Uterus (tissue), 4 donors: ENCODE measurements around the gene CFDP1. TPM values are rescaled to one million over a fixed set of nuclear protein-coding genes. Genes with fewer than 3 reads are reported as not detected.
A peak's percentile ranks its signal among the peaks of the same experiment; 100 is the strongest.

Experiments used
- DNase-seq, 2 donors: peaks; one replicate each; pipeline ENCODE4 v3.0.0-alpha.2; 2019 to 2020
- H3K27ac ChIP-seq, 2 donors: fragments of 200-600 bp; sonication (generic); 1 replicate in 1 of 2; 2 replicates in 1 of 2; pipeline ENCODE4 v1.5.1; 2016 to 2018
- H3K27me3 ChIP-seq, 2 donors: fragments of 200-600 bp; sonication (generic); one replicate each; pipeline ENCODE4 v1.5.1; 2018 to 2019; ENCODE audit warnings: control low read depth in 1 of 2
- H3K36me3 ChIP-seq, 2 donors: fragments of 200-600 bp; sonication (generic); one replicate each; pipeline ENCODE4 v1.5.1; 2019; ENCODE audit warnings: control low read depth in 1 of 2
- H3K4me1 ChIP-seq, 2 donors: fragments of 200-600 bp; sonication (generic); one replicate each; pipeline ENCODE4 v1.5.1; 2018 to 2019; ENCODE audit warnings: control low read depth in 1 of 2
- H3K4me3 ChIP-seq, 2 donors: fragments of 200-600 bp; sonication (generic); 1 replicate in 1 of 2; 2 replicates in 1 of 2; pipeline ENCODE4 v1.5.1; 2018 to 2019; ENCODE audit warnings: mild to moderate bottlenecking in 1 of 2
- H3K9me3 ChIP-seq, 2 donors: fragments of 200-600 bp; sonication (generic); one replicate each; pipeline ENCODE4 v1.5.1; 2019; ENCODE audit warnings: control low read depth in 1 of 2
- CTCF ChIP-seq, 4 experiments: fragments of 200-600 bp in 2 of 4; fragments of 450-650 bp in 2 of 4; sonication (generic) in 2 of 4; IDR thresholded peaks; one replicate each; pipeline ENCODE4 v1.5.1; 2016 to 2019; ENCODE audit warnings: antibody characterized with exemption in 4 of 4, mild to moderate bottlenecking in 2 of 4, moderate library complexity in 1 of 4
- POLR2A ChIP-seq, 2 donors: fragments of 450-650 bp; IDR thresholded peaks; one replicate each; pipeline ENCODE4 v1.6.1; 2016; ENCODE audit warnings: antibody characterized with exemption in 2 of 2, mild to moderate bottlenecking in 1 of 2, moderate library complexity in 1 of 2
- intact Hi-C: fragments of 100-400 bp; cut with DNase I; formaldehyde crosslinking; loops from one replicate; pipeline ENCODE4 v1.15.1; 2023; ENCODE audit warnings: low total_unique reads
- total RNA-seq, 4 donors: library from RNA; depleted of rRNA in 3 of 4; stranded (reverse); fragments of >200 nt in 3 of 4; gene quantifications; one replicate each; pipeline versions ENCODE4 v1.1.0 to v1.2.4, GENCODE V29; 2014 to 2023
- donor health status: DM: yes; HTN: yes; CAD: no.

CFDP1 gene
- 10 to 100 TPM; 22.3 to 90.8 (median 73.4) TPM for total RNA-seq

GRCh38 chr16:75432828-75433731 lies at the start of gene CFDP1:
CFDP1 (minus strand) TSS chr16:75433503; CDS start chr16:75433352, 151 bp downstream.
- peak; percentile 95 to 96 for DNase-seq
- Histone ChIP-seq H3K36me3 (no peaks in the 10 kb centered on the region), H3K9me3 (no peaks in the 10 kb centered on the region), H3K4me1 (no peaks in the 10 kb centered on the region), H3K27me3 (no peaks in the 10 kb centered on the region), H3K4me3 (peak within 1 kb of the TSS; percentile 76 to 83), H3K27ac (peak within 1 kb of the TSS; percentile 94 to 99)
- intact Hi-C loops = no loop called here
- TF ChIP-seq CTCF (IDR thresholded peaks at IDR 0.05) (peak in 2 of 4 experiments; percentile 7 to 22), POLR2A (IDR thresholded peaks at IDR 0.05) (peak; percentile 72 to 86)

GRCh38 chr16:75482434-75483205 lies 49.3 kb upstream of the CFDP1 start:
- DNase-seq = no peak
- Histone ChIP-seq H3K27ac (no peak overlapping the region), H3K4me3 (no peak overlapping the region), H3K9me3 (no peaks in the 10 kb centered on the region), H3K27me3 (no peaks in the 10 kb centered on the region), H3K4me1 (no peaks in the 10 kb centered on the region), H3K36me3 (no peaks in the 10 kb centered on the region)
- intact Hi-C loops = no loop called here
- TF ChIP-seq CTCF (IDR thresholded peaks at IDR 0.05) (no peak), POLR2A (IDR thresholded peaks at IDR 0.05) (no peak)

GRCh38 chr16:75481475-75481874 lies 48.2 kb upstream of the CFDP1 start:
- DNase-seq = no peak
- Histone ChIP-seq H3K36me3 (no peaks in the 10 kb centered on the region), H3K9me3 (no peaks in the 10 kb centered on the region), H3K4me1 (no peaks in the 10 kb centered on the region), H3K27me3 (no peaks in the 10 kb centered on the region), H3K27ac (no peak overlapping the region), H3K4me3 (no peak overlapping the region)
- TF ChIP-seq POLR2A (IDR thresholded peaks at IDR 0.05) = no peak
- no peak for TF ChIP-seq CTCF (IDR thresholded peaks at IDR 0.05)
- intact Hi-C loops = no loop called here

GRCh38 chr16:75479421-75479990 lies 46.2 kb upstream of the CFDP1 start:
- intact Hi-C loops = loop anchor here (10.0 kb wide), 1 partner anchor 275 kb away; no protein-coding TSS in a partner anchor

More at GRCh38 chr16:75479421-75479990, 46.2 kb upstream of the CFDP1 start:
- Histone ChIP-seq H3K27me3 (no peaks in the 10 kb centered on the region), H3K36me3 (no peaks in the 10 kb centered on the region), H3K4me1 (no peaks in the 10 kb centered on the region), H3K27ac (no peak overlapping the region), H3K4me3 (no peak overlapping the region), H3K9me3 (no peaks in the 10 kb centered on the region)
- DNase-seq = no peak
- TF ChIP-seq CTCF (IDR thresholded peaks at IDR 0.05) (no peak), POLR2A (IDR thresholded peaks at IDR 0.05) (no peak)
